GM18526 (cell line): ENCODE results near the gene SAMD4B.

Experiments
- POLR2A ChIP-seq: IDR thresholded peaks from 3 replicates; pipeline ENCODE4 v1.6.1; 2011; ENCODE audit not compliant: insufficient read length; ENCODE audit errors: extremely low read depth

The SAMD4B gene

DNA sequence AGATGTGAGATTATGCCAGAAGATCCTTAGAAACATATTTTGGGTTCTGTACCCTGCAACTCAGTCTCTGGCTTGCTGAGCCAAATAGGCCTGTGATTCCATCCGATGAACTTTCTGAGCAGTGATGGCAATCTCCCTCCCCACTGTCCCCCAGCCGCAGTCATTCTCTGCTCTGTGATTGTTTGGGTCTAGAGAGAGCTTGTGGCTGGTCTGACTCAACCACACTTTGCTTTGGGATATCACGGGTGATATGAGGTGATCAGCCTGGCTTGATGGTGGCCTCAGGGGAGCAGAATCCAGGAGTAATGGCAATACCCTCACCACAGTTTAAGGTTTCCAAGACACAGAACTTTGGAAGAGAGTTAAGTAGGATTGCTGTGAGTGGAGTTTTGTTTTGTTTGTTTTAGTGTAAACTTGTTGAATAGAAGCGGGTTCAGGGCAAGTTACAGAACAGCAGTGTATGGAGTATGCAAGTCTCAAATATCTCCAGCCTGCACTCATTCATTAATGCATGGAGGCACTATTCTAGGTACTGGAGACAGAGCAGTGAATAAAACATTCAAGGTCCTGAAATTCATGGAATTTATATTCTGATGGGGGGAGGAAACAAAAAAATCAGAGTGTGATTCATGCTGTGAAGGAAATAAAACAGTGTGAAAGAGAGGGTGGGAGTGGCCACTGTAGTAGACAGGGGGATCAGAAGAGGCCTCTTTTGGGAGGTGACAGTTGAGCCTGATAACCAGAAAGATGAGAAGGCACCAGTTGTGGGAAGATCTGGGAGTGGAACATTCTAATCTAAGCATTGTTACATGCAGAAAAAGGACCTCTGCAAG is 5.3 kb downstream of the SAMD4B start:
- TF ChIP-seq POLR2A = no peak

DNA sequence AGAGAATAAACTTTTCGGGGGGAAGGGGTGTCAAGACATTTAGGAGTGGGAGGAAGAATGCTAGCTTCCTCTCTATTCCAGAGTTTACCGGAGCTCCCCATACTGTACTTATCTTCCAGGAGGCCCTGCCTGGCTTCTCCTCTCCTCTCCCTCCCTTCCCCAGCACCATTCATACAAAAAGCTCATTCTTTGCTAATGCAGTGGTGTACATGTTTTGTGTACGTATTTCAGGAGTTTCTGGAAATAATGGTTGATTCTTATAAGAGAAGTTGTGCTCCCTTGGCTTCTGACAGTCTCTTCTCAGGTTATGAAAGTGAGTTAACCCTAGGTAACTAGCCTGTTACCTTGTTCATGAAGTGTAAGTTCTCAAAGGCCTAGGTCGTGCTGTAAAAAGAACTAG is 7.1 kb downstream of the SAMD4B start:
- no peak for TF ChIP-seq POLR2A

DNA sequence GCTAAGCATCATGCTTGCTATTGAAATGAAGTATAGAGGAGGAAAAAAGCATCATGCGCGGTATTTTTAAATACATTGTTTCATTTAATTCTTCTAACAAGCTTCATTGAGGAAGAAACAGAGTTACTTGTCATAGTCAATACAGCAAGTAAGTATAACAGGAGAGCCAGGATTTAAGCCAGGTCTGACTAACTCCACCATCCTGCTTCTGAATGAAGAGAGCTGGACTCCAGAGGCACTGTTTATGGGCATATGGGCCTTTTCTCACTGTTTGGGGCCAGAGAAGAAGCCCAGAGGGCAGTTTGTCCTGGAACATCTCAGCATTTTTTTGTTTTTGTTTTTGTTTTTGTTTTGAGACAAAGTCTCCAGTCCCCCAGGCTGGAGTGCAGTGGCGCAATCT is 7.9 kb downstream of the SAMD4B start:
- no peak for TF ChIP-seq POLR2A

- no peak for TF ChIP-seq POLR2A
Observed at GRCh38 chr19:39351537-39352064, 9.4 kb downstream of the SAMD4B start.

DNA sequence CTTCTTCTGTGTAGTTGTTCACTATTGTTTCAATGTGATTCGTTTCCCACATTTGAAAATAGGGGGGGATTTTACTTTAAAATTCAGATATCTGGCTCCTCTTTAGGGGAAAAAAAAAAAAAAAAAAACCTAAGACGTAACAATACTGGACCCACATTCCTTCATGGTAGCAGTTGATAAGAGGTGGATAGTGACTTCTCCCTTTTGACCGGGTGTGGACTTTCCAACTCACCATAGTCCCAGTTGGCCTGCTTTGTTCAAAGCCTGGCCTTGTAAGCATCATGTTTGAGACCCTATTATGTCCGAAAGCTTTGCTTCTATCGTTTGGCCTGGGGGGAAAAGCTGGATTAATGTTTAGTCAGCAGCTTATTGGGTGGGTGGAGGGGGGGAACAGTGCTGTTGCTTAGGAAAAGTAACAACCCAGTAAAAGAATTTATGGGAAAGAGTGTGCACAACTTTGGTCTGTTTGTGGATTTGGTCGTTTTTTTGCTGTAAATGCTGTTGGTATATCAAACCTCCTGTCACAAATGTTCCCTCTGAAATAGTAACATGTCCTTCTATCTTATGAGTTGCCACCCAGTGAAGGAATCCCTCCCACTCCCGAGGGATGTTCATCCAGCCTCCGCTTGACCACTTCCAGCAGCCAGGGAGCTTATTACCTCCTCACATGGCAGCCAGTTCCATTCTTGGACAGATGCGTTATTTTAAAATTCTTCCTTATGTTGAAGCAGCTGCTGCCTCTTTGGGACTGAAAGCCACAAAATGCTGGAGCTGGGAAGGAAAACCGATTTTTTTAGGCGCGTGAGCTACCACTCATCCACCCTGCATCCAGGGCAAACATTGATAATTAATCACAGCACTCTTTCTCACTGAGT is 10.4 kb downstream of the SAMD4B start:
- TF ChIP-seq POLR2A = no peak

DNA sequence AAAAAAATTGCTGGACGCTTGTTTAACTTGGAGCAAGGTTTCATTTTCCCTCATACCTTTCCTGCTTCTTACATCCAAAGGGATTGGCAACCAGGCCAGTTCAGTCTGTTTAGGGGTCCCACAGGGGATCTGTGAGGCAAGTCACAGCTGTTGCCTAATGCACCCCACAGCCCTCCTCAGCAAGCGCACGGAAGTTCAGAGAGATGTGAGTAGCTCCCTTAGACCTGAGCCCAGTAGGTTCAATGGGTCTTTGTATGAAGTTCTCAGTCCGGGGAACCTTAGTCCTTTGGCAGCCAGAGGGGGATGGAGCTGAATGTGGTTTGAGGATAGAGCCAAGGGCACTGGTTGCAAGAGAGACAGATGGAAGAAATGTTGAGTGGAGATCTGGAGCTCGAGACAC is 13.0 kb downstream of the SAMD4B start:
- TF ChIP-seq POLR2A = no peak

- TF ChIP-seq POLR2A = no peak
Observed at GRCh38 chr19:39356073-39356472, 13.9 kb downstream of the SAMD4B start.

GRCh38 chr19:39356647-39357046 is 14.4 kb downstream of the SAMD4B start:
- no peak for TF ChIP-seq POLR2A

GRCh38 chr19:39359026-39359425 is 16.8 kb downstream of the SAMD4B start:
- no peak for TF ChIP-seq POLR2A

- TF ChIP-seq POLR2A = no peak
Observed at GRCh38 chr19:39360599-39360998, 18.4 kb downstream of the SAMD4B start.

GRCh38 chr19:39362682-39363657 is 20.7 kb downstream of the SAMD4B start:
- TF ChIP-seq POLR2A = no peak

GRCh38 chr19:39363901-39364457 is 21.8 kb downstream of the SAMD4B start:
- no peak for TF ChIP-seq POLR2A

DNA sequence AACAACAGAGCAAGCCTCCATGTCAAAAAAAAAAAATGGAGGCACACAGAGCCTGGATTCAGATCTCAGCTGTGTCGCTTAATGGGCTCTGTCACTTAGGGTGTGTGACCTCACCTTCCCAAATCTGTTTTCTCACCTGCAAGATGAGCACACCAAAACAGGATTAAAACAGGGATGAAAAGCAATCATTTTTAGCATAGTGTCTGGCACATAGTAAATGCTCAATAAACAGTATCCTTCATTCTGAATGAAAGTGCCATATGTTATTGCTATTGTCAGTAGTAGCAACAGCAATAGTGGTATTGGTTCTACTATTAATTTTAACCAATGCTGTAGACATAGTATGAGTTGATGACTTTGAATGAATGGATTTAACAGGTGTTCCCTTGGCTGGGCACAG is 23.3 kb downstream of the SAMD4B start:
- no peak for TF ChIP-seq POLR2A

DNA sequence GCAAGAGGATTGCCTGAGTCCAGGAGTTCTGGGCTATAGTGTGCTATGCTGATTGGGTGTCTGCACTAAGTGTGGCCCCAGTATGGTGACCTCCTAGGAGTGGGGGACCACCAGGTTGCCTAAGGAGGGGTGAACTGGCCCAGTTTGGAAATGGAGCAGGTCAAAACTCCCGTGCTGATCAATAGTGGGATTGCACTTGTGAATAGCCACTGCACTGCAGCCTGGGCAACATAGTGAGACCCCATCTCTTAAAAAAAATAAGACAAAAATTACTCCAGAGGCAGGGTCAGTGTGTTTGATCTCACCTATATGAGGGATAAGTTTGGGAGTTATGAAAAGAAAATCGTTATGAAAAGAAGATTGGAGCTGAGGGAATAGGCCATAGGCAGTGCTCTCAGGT is 27.0 kb downstream of the SAMD4B start:
- no peak for TF ChIP-seq POLR2A
